ENCODE data around the gene TCEA2. TPM values are rescaled to one million over a fixed set of nuclear protein-coding genes. Genes with fewer than 3 reads are reported as not detected.

TCEA2 gene
- total RNA-seq, 1 donor from 2014 or later = 33.1 TPM

GRCh38 chr20:64043768-64044167 lies 19.2 kb upstream of the TCEA2 start:
- H3K4me1 ChIP-seq = peaks cover 38% of the 10 kb centered on the region
- no peaks in the 10 kb centered on the region for H3K27me3 ChIP-seq
- no peaks in the 10 kb centered on the region for H3K9me3 ChIP-seq
- intact Hi-C loops (cut with DNase I) = no loop called here
- H3K27ac ChIP-seq = no peak overlapping the region
- H3K4me3 ChIP-seq = no peak overlapping the region
- TF ChIP-seq POLR2AphosphoS5 (IDR thresholded peaks at IDR 0.05; ENCODE audit: insufficient read depth in 1 of 2, low read depth in 1 of 2) (no peak), POLR2A (IDR thresholded peaks at IDR 0.05) (no peak), CTCF (IDR thresholded peaks at IDR 0.05) (no peak)
- DNase-seq (ENCODE audit: extremely low spot score in 2 of 2) = no peak
- no peaks in the 10 kb centered on the region for H3K36me3 ChIP-seq

- intact Hi-C loops (cut with DNase I) = no loop called here
- no peaks in the 10 kb centered on the region for H3K9me3 ChIP-seq
- TF ChIP-seq POLR2A (IDR thresholded peaks at IDR 0.05) = no peak
- no peak for TF ChIP-seq POLR2AphosphoS5 (IDR thresholded peaks at IDR 0.05; ENCODE audit: insufficient read depth in 1 of 2, low read depth in 1 of 2)
- DNase-seq (ENCODE audit: extremely low spot score in 2 of 2) = no peak
- H3K27me3 ChIP-seq = no peaks in the 10 kb centered on the region
- no peaks in the 10 kb centered on the region for H3K36me3 ChIP-seq
- no peak overlapping the region for H3K27ac ChIP-seq
- H3K4me1 ChIP-seq = peaks cover 33% of the 10 kb centered on the region
- H3K4me3 ChIP-seq = no peak overlapping the region
These were observed 18.3 kb upstream of the TCEA2 start for GRCh38 chr20:64044484-64045247.

GRCh38 chr20:64045346-64046011 lies 17.5 kb upstream of the TCEA2 start:
- H3K36me3 ChIP-seq = no peaks in the 10 kb centered on the region
- H3K9me3 ChIP-seq = no peaks in the 10 kb centered on the region
- no peak overlapping the region for H3K4me3 ChIP-seq
- no peak for TF ChIP-seq POLR2A (IDR thresholded peaks at IDR 0.05)
- no peak for TF ChIP-seq CTCF (IDR thresholded peaks at IDR 0.05)
- no peak for DNase-seq (ENCODE audit: extremely low spot score in 2 of 2)
- peaks cover 28% of the 10 kb centered on the region for H3K4me1 ChIP-seq
- no peak overlapping the region for H3K27ac ChIP-seq
- intact Hi-C loops (cut with DNase I) = no loop called here
- H3K27me3 ChIP-seq = no peaks in the 10 kb centered on the region

- no peak for DNase-seq (ENCODE audit: extremely low spot score in 2 of 2)
- H3K9me3 ChIP-seq = no peaks in the 10 kb centered on the region
- intact Hi-C loops (cut with DNase I) = no loop called here
- H3K4me3 ChIP-seq = peak overlapping the region; percentile 16 to 39
- H3K36me3 ChIP-seq = no peaks in the 10 kb centered on the region
- no peak overlapping the region for H3K27ac ChIP-seq
- TF ChIP-seq POLR2A (IDR thresholded peaks at IDR 0.05) (no peak), CTCF (IDR thresholded peaks at IDR 0.05) (no peak), POLR2AphosphoS5 (IDR thresholded peaks at IDR 0.05; ENCODE audit: insufficient read depth in 1 of 2, low read depth in 1 of 2) (no peak)
- H3K4me1 ChIP-seq = peaks cover 16% of the 10 kb centered on the region
- H3K27me3 ChIP-seq = peaks cover 8% of the 10 kb centered on the region
These were observed 16.0 kb upstream of the TCEA2 start for GRCh38 chr20:64047046-64047389.

- TF ChIP-seq CTCF (IDR thresholded peaks at IDR 0.05) (no peak), POLR2AphosphoS5 (IDR thresholded peaks at IDR 0.05; ENCODE audit: insufficient read depth in 1 of 2, low read depth in 1 of 2) (no peak), POLR2A (IDR thresholded peaks at IDR 0.05) (no peak)
- H3K27me3 ChIP-seq = peaks cover 8% of the 10 kb centered on the region
- peaks cover 12% of the 10 kb centered on the region for H3K4me1 ChIP-seq
- no peak for DNase-seq (ENCODE audit: extremely low spot score in 2 of 2)
- no peak overlapping the region for H3K27ac ChIP-seq
- no peaks in the 10 kb centered on the region for H3K36me3 ChIP-seq
- no peaks in the 10 kb centered on the region for H3K9me3 ChIP-seq
- peak overlapping the region; percentile 39 to 42 for H3K4me3 ChIP-seq
- intact Hi-C loops (cut with DNase I) = no loop called here
These were observed 15.0 kb upstream of the TCEA2 start for GRCh38 chr20:64047968-64048401.
